Suprapubic skin (tissue), 4 donors: Measurements from ENCODE around the gene ATG16L2.

Source experiments
- EP300 ChIP-seq: sonication (generic); formaldehyde crosslinking; IDR thresholded peaks from one replicate; pipeline ENCODE4 v1.6.1; 2017; ENCODE audit warnings: antibody characterized with exemption
- POLR2A ChIP-seq, 2 donors: fragments of 450-650 bp; IDR thresholded peaks; one replicate each; pipeline ENCODE4 v1.6.1; 2017; ENCODE audit warnings: antibody characterized with exemption in 2 of 2, mild to moderate bottlenecking in 2 of 2, moderate library complexity in 2 of 2
- POLR2AphosphoS5 ChIP-seq, 3 donors: sonication (generic); formaldehyde crosslinking; IDR thresholded peaks; one replicate each; pipeline ENCODE4 v1.6.1; 2017; ENCODE audit warnings: antibody characterized with exemption in 3 of 3
- TF ChIP-seq, protein P1 (sequence below), 2 donors: fragments of 200-600 bp in 1 of 2; fragments of 450-650 bp in 1 of 2; sonication (generic) in 1 of 2; IDR thresholded peaks; one replicate each; pipeline ENCODE4 v1.5.1; 2016 to 2019; ENCODE audit warnings: antibody characterized with exemption in 2 of 2, mild to moderate bottlenecking in 1 of 2, moderate library complexity in 1 of 2

GRCh38 chr11:72825661-72826060 is 11.4 kb downstream of the ATG16L2 start:
- TF ChIP-seq POLR2A (IDR thresholded peaks at IDR 0.05) (no peak), EP300 (no peak), POLR2AphosphoS5 (IDR thresholded peaks at IDR 0.05) (no peak)
- TF ChIP-seq, protein P1, sequence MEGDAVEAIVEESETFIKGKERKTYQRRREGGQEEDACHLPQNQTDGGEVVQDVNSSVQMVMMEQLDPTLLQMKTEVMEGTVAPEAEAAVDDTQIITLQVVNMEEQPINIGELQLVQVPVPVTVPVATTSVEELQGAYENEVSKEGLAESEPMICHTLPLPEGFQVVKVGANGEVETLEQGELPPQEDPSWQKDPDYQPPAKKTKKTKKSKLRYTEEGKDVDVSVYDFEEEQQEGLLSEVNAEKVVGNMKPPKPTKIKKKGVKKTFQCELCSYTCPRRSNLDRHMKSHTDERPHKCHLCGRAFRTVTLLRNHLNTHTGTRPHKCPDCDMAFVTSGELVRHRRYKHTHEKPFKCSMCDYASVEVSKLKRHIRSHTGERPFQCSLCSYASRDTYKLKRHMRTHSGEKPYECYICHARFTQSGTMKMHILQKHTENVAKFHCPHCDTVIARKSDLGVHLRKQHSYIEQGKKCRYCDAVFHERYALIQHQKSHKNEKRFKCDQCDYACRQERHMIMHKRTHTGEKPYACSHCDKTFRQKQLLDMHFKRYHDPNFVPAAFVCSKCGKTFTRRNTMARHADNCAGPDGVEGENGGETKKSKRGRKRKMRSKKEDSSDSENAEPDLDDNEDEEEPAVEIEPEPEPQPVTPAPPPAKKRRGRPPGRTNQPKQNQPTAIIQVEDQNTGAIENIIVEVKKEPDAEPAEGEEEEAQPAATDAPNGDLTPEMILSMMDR (IDR thresholded peaks at IDR 0.05) = no peak
